ENCODE data around the gene ACTR6.

- TF ChIP-seq CTCF (IDR thresholded peaks at IDR 0.05) = no peak
- no peak for TF ChIP-seq POLR2A (IDR thresholded peaks at IDR 0.05)
Observed at GRCh38 chr12:100238801-100239200, 38.2 kb downstream of the ACTR6 start.
